Fibroblast of villous mesenchyme (primary cell): ENCODE results near the gene HIGD1C. TPM values are rescaled to one million over a fixed set of nuclear protein-coding genes. Genes with fewer than 3 reads are reported as not detected.
A peak's percentile ranks its signal among the peaks of the same experiment; 100 is the strongest.
"Not testable (repeated sequence)": the region's sequence is repeated elsewhere in the genome, so short reads cannot be mapped to it uniquely, and the experiment has no call there.

Experiments used
- DNase-seq: peaks from one replicate; pipeline ENCODE4 v3.0.0-alpha.2; 2010; ENCODE audit warnings: low read depth
- H3K4me3 ChIP-seq: 2 replicates; pipeline ENCODE4 v1.5.1; 2011; ENCODE audit warnings: low read depth, mild to moderate bottlenecking, low read length
- CTCF ChIP-seq: IDR thresholded peaks from 2 replicates; pipeline ENCODE4 v1.5.1; 2012; ENCODE audit warnings: low read depth, mild to moderate bottlenecking, low read length; ENCODE audit not compliant: insufficient read depth
- total RNA-seq: library from RNA; depleted of rRNA; stranded (reverse); fragments of >200 nt; gene quantifications from 2 replicates; pipeline ENCODE4 v1.2.3, GENCODE V29; 2012

Gene HIGD1C
- total RNA-seq, 1 donor, result not detected

- no peak for TF ChIP-seq CTCF
- DNase-seq, result no peak
- H3K4me3 ChIP-seq, result no peak overlapping the region
These were observed 28.8 kb upstream of the HIGD1C start for GRCh38 chr12:50923361-50924130.

- DNase-seq, result no peak
- peak overlapping the region; percentile 94 for H3K4me3 ChIP-seq
- TF ChIP-seq CTCF, result no peak
These were observed 28.3 kb upstream of the HIGD1C start for GRCh38 chr12:50924131-50924438.

GRCh38 chr12:50924439-50925341 is 27.7 kb upstream of the HIGD1C start:
- peak overlapping the region; percentile 94 for H3K4me3 ChIP-seq
- no peak for TF ChIP-seq CTCF
- peak; percentile 99 for DNase-seq

- no peak for DNase-seq
- H3K4me3 ChIP-seq, result peak overlapping the region; percentile 94
- no peak for TF ChIP-seq CTCF
These were observed 27.0 kb upstream of the HIGD1C start for GRCh38 chr12:50925342-50925651.

GRCh38 chr12:50925920-50926319 is 26.4 kb upstream of the HIGD1C start:
- DNase-seq, result no peak
- peak overlapping the region; percentile 94 for H3K4me3 ChIP-seq
- TF ChIP-seq CTCF, result no peak

- no peak for DNase-seq
- TF ChIP-seq CTCF, result no peak
- peak overlapping the region; percentile 94 for H3K4me3 ChIP-seq
These were observed 25.9 kb upstream of the HIGD1C start for GRCh38 chr12:50926415-50926814.

GRCh38 chr12:50926932-50927331 is 25.4 kb upstream of the HIGD1C start:
- DNase-seq, result not testable (repeated sequence)
- peak overlapping the region; percentile 94 for H3K4me3 ChIP-seq
